Fibroblast of skin of left biceps (primary cell): ENCODE data around the gene PIK3CD.
"Not testable (repeated sequence)": the region's sequence is repeated elsewhere in the genome, so short reads cannot be mapped to it uniquely, and the experiment has no call there.

Experiments
- DNase-seq, 2 experiments: peaks; one replicate each; pipeline ENCODE4 v3.0.0-alpha.2; 2013; ENCODE audit warnings: low read depth in 2 of 2

PIK3CD gene

GRCh38 chr1:9688599-9688998, 37.1 kb downstream of the PIK3CD start:
- DNase-seq = no peak

GRCh38 chr1:9689011-9689706, 37.6 kb downstream of the PIK3CD start:
- no peak for DNase-seq

GRCh38 chr1:9689971-9690381, 38.4 kb downstream of the PIK3CD start:
- no peak for DNase-seq

- DNase-seq = no peak
Observed at GRCh38 chr1:9690440-9691107, 39.0 kb downstream of the PIK3CD start.

- no peak for DNase-seq
Observed at GRCh38 chr1:9691108-9691445, 39.5 kb downstream of the PIK3CD start.

GRCh38 chr1:9691691-9692090, 40.2 kb downstream of the PIK3CD start:
- DNase-seq = no peak

- no peak for DNase-seq
Observed at GRCh38 chr1:9696793-9697192, 45.3 kb downstream of the PIK3CD start.

GRCh38 chr1:9699361-9699760, 47.8 kb downstream of the PIK3CD start:
- DNase-seq = no peak

- peak in 1 of 2 experiments; percentile 28 for DNase-seq
Observed at GRCh38 chr1:9700340-9700739, 48.8 kb downstream of the PIK3CD start.

- DNase-seq = no peak
Observed at GRCh38 chr1:9701665-9702064, 50.1 kb downstream of the PIK3CD start.

- DNase-seq = no peak
Observed at GRCh38 chr1:9703165-9703509, 51.6 kb downstream of the PIK3CD start.

- no peak for DNase-seq
Observed at GRCh38 chr1:9703681-9704080, 52.1 kb downstream of the PIK3CD start.

- no peak for DNase-seq
Observed at GRCh38 chr1:9705337-9706093, 54.0 kb downstream of the PIK3CD start.

GRCh38 chr1:9706178-9706577, 54.6 kb downstream of the PIK3CD start:
- DNase-seq = no peak

- no peak for DNase-seq
Observed at GRCh38 chr1:9710037-9710436, 58.5 kb downstream of the PIK3CD start.

- no peak for DNase-seq
Observed at GRCh38 chr1:9711466-9712020, 60.0 kb downstream of the PIK3CD start.

- DNase-seq = not testable (repeated sequence)
Observed at GRCh38 chr1:9712767-9713166, 61.2 kb downstream of the PIK3CD start.

- no peak for DNase-seq
Observed at GRCh38 chr1:9714257-9714718, 62.8 kb downstream of the PIK3CD start.

GRCh38 chr1:9715536-9716226, 64.2 kb downstream of the PIK3CD start:
- no peak for DNase-seq

GRCh38 chr1:9716404-9717192, 65.1 kb downstream of the PIK3CD start:
- no peak for DNase-seq
